HS-5 (cell line): ENCODE measurements around the gene MTX2.
"Not testable (repeated sequence)": the region's sequence is repeated elsewhere in the genome, so short reads cannot be mapped to it uniquely, and the experiment has no call there.

Experiments
- DNase-seq: peaks from one replicate; pipeline ENCODE4 v3.0.0-alpha.2; 2012; ENCODE audit warnings: low read depth

MTX2 gene

GRCh38 chr2:176285321-176285720 lies 16.1 kb downstream of the MTX2 start:
- no peak for DNase-seq

- no peak for DNase-seq
Measured at GRCh38 chr2:176291335-176291734, 22.1 kb downstream of the MTX2 start.

DNA sequence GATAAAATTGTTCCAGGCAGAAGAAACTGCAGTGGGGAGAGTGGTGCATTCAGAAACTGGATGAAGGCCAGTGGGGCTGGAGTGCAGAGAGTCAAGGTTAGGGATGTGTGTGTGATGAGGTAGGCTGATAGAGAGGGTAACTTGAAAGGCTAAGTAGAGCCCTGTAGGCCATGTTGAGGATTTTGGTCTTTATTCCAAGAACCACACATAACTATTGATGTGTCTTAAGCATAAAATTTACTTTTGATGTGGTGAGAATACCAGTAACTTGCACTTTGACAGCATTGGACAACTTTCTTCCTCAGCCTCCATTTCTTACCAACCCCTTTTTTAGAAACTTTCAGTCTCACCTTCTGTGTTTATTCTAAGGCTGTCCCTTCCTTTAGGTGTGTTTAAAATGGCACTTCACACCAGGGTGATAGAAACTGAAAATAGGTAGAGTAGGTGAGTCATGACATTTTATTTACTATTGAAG lies 22.6 kb downstream of the MTX2 start:
- no peak for DNase-seq

DNA sequence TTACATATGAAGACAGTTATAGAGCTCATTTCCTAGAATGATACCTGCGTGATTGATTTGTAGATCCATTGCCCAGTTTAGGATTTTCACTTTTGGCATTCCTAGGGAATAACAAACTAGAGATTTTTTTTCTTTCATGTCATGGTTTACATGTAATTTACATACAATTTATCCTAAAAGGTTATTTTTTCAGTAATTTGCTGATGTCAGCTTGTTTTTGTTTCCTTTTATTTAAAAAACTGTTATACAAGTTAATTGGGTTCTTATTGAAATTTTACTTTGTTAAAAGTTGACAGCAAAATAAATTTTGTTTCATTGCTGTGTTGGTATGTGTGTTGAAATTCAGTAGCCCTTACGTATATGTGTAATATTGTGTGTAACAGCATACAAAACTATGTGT lies 23.4 kb downstream of the MTX2 start:
- DNase-seq, result no peak

DNA sequence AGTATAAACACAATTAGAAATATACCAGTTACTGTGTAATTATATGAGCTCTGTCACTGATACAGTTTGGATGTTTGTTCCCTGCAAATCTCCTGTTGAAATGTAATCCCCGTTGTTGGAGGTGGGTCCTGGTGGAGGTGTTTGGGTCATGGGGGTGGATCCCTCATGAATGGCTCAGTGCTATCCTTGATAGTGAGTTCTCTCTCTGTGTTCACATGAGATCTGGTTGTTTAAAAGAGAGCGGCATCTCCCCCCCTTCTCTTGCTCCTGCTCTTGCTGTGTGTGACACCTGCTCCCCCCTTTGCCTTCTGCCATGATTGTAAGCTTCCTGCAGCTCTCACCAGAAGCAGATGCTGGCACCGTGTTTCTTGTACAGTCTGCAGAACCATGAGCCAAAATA lies 24.1 kb downstream of the MTX2 start:
- no peak for DNase-seq

GRCh38 chr2:176297067-176297466 lies 27.8 kb downstream of the MTX2 start:
- no peak for DNase-seq

DNA sequence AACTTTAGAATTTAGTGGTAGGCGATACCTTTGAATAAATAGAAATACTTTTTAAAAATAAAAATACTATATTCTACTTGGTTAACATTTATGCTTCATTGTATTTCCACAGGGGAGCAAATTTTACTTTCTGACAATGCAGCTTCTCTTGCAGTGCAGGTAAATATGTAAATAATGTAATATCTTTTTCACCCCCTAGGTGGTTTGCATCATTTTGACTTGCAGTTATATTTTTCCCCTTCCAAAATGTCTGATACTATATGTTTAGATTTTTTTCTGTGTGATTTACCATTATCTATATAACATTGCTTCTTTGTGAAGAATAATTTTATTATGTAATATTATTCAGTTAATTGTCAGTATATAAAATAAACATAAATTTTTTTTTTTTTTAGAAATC lies 28.5 kb downstream of the MTX2 start:
- DNase-seq, result no peak

GRCh38 chr2:176306020-176306419 lies 36.8 kb downstream of the MTX2 start:
- DNase-seq, result not testable (repeated sequence)

DNA sequence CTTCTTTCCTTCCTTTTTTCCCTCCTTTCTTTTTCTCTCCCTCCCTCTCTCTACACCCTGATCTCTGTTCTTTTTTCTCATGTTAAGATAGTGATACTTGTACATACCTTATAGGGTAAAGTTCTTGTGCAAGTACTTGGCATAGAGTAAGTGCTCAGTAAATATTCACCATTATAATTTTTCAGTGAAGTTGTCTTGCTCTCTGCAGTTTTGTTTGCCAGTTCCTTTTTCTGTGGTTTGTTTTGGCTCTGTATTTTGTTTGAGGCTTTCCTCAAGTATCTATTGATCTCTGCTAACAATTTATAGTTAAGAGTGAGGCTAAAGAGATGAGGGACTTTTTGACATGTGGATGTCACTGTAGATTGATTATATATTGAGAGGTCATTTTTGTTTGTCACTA lies 48.0 kb downstream of the MTX2 start:
- no peak for DNase-seq

DNA sequence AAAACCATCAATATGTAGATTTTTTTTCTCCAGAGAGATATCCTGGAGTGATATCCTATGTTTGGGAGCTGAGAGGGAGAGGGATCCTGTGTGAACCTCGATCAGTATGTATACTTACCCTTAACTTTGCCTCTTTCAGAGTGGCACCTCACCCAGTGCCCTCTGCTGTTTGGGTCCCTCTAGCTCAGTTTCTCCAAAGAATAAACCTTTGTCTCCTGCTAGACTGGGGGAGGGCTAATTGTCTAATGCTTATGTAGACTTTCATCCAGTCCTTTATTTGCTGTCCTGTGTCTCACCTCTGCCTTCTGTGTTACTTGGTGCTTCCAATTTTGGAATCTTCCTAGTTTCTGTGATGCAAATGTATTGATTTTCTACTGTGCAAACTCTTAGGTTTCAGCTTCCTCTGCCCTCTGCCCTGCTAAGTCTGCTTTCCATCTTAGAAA lies 48.4 kb downstream of the MTX2 start:
- no peak for DNase-seq

- no peak for DNase-seq
Measured at GRCh38 chr2:176321916-176322315, 52.7 kb downstream of the MTX2 start.

GRCh38 chr2:176324862-176325261 lies 55.6 kb downstream of the MTX2 start:
- no peak for DNase-seq

DNA sequence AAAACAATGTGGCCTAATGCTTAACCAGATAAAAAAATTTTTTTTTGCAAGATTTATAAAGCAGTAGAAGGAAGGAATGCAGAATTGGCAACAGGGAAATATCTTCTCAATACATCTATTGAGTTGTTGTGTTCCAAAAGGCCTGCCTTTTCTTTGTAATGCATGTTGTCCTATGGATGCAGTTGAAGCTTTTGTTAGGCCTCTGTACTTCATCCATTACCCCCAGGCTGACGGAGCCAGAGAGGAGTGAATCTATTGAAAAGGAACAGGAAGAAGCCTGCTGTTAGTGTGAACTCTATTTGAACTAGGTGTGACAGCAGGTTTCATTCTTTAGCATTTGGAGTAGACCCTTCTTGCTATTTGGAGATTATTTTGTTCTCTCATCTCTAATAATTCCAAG lies 56.5 kb downstream of the MTX2 start:
- no peak for DNase-seq

GRCh38 chr2:176328149-176328548 lies 58.9 kb downstream of the MTX2 start:
- DNase-seq, result no peak

GRCh38 chr2:176330612-176331011 lies 61.4 kb downstream of the MTX2 start:
- no peak for DNase-seq

DNA sequence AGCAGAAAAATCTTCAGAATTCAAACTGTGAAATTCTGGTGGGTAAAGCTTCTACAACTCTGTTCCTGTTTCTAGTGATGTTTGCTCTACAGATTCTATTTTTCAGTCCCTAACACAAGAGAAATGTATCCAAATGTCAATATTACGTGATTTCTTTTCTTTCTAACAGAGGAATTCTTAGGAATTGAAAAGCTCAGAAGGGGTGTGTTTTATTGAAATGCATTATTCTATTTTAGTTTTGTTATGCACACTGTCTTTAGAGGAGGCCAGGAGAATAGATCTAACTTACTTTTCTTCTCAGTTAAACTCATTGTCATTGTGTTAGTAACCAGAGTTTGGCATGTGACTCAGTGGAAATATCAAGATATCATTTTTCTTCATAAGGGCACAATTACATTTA lies 62.4 kb downstream of the MTX2 start:
- DNase-seq, result no peak

- no peak for DNase-seq
Measured at GRCh38 chr2:176334729-176335128, 65.5 kb downstream of the MTX2 start.

GRCh38 chr2:176338395-176338794 lies 69.2 kb downstream of the MTX2 start:
- DNase-seq, result no peak

DNA sequence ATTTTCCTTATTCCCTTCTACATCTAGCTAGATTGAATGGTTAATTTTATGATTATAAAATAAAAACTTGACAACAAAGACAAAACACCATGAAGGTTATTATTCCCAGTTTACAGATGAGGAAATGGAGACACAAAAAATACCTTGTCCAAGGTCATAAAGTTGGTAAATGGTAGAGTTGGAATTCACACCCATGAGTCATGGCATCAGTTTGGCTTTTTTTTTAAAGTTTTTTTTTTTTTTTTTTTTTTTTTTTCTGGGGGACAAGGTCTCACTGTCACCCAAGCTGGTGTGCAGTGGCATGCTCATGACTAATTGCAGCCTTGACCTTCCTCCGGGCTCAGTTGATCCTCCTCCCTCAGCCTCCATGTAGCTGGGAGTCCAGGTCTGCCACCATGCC lies 70.0 kb downstream of the MTX2 start:
- no peak for DNase-seq

DNA sequence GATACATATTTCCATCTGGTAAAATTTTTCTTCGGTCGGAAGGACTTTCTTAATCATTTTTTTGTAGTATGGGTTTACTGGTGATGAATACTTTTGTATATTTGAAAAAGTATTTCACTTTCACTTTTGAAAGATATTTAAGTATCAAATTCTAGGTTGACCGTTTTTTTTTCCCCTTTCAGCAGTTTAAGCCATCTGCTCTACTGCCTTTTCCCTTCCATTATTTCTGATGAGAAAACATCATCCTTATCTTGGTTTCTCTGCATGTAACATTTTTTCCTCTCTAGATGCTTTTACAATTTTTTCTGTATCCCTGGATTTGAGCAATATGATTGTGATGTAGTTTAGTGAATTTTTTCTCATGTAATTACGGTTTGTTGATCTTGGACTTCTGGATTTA lies 87.0 kb downstream of the MTX2 start:
- no peak for DNase-seq

GRCh38 chr2:176364273-176364977 lies 95.2 kb downstream of the MTX2 start:
- no peak for DNase-seq

GRCh38 chr2:176368349-176368748 lies 99.1 kb downstream of the MTX2 start:
- no peak for DNase-seq

- no peak for DNase-seq
Measured at GRCh38 chr2:176370467-176371171, 101.4 kb downstream of the MTX2 start.

- not testable (repeated sequence) for DNase-seq
Measured at GRCh38 chr2:176373155-176373554, 103.9 kb downstream of the MTX2 start.
